C4-2B (cell line): ENCODE data around the gene ABCG1.

Experiments used
- CTCF ChIP-seq: fragments of 450-650 bp; conservative IDR thresholded peaks from 2 replicates; pipeline ENCODE4 v1.5.1; 2017; ENCODE audit warnings: mild to moderate bottlenecking
- ZFX ChIP-seq: fragments of 450-650 bp; IDR thresholded peaks from 2 replicates; pipeline ENCODE4 v1.6.1; 2017

DNA sequence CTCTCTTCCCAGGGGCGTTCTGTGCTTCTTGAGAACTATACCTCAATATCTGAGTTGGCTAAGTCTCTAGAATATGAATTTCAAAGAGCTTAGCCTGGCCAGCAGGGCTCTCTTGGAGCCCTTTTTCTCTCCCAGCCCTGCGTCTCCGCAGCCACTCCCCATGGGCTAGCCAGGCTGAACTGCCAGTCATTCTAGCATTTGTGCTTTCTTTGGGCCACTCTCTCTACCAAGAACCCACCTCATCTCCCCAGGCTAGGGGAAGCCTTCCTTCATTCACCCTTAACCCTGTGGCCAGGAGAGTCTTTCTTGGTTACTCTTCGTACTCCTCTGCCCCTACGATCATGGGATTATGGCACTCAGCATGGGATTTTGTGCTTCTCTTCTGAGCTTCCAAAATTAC is 18.2 kb downstream of the ABCG1 start:
- TF ChIP-seq CTCF: no peak
- TF ChIP-seq ZFX: no peak
